ENCODE data around the gene RILP.

RILP gene

GRCh38 chr17:1648963-1649843 lies 463 bp downstream of the RILP start:
- FAIRE-seq (no peak), DNase-seq (ENCODE audit: insufficient read length, low spot score) (peak; percentile 97)

- peak; percentile 98 for FAIRE-seq
- no peak for DNase-seq (ENCODE audit: insufficient read length, low spot score)
These were observed 1.3 kb downstream of the RILP start for GRCh38 chr17:1648173-1648962.

- DNase-seq (ENCODE audit: insufficient read length, low spot score), result no peak
- FAIRE-seq, result peak; percentile 31
These were observed 1.9 kb downstream of the RILP start for GRCh38 chr17:1647802-1648171.

GRCh38 chr17:1646199-1646875 lies 3.3 kb downstream of the RILP start:
- DNase-seq (ENCODE audit: insufficient read length, low spot score), result no peak
- FAIRE-seq, result no peak

GRCh38 chr17:1645207-1646171 lies 4.2 kb downstream of the RILP start, which contains the start of gene SCARF1:
TSS of gene SCARF1 (minus strand) at chr17:1645732. CDS start at chr17:1645697, 35 bp downstream.
- FAIRE-seq, result peak; percentile 66
- DNase-seq (ENCODE audit: insufficient read length, low spot score), result no peak

- DNase-seq (ENCODE audit: insufficient read length, low spot score), result peak; percentile 72
- peak; percentile 85 for FAIRE-seq
These were observed 5.0 kb downstream of the RILP start for GRCh38 chr17:1644493-1645206.

GRCh38 chr17:1643999-1644492 lies 5.6 kb downstream of the RILP start:
- FAIRE-seq (peak; percentile 38), DNase-seq (ENCODE audit: insufficient read length, low spot score) (no peak)

- FAIRE-seq, result no peak
- no peak for DNase-seq (ENCODE audit: insufficient read length, low spot score)
These were observed 6.2 kb downstream of the RILP start for GRCh38 chr17:1643293-1643998.

GRCh38 chr17:1641065-1641403 lies 8.6 kb downstream of the RILP start:
- FAIRE-seq (no peak), DNase-seq (ENCODE audit: insufficient read length, low spot score) (no peak)

GRCh38 chr17:1640329-1641064 lies 9.2 kb downstream of the RILP start:
- no peak for FAIRE-seq
- DNase-seq (ENCODE audit: insufficient read length, low spot score), result no peak

- FAIRE-seq, result no peak
- no peak for DNase-seq (ENCODE audit: insufficient read length, low spot score)
These were observed 10.0 kb downstream of the RILP start for GRCh38 chr17:1639549-1640180.

- DNase-seq (ENCODE audit: insufficient read length, low spot score) (no peak), FAIRE-seq (no peak)
These were observed 10.9 kb downstream of the RILP start for GRCh38 chr17:1638624-1639300.

GRCh38 chr17:1638171-1638590 lies 11.5 kb downstream of the RILP start:
- DNase-seq (ENCODE audit: insufficient read length, low spot score) (no peak), FAIRE-seq (no peak)

- FAIRE-seq (no peak), DNase-seq (ENCODE audit: insufficient read length, low spot score) (no peak)
These were observed 12.9 kb downstream of the RILP start for GRCh38 chr17:1636732-1637285.

- FAIRE-seq, result peak; percentile 26
- no peak for DNase-seq (ENCODE audit: insufficient read length, low spot score)
These were observed 13.8 kb downstream of the RILP start for GRCh38 chr17:1635675-1636465.
